Measurements from ENCODE around the gene SCFD2.

The SCFD2 gene

GRCh38 chr4:52869196-52869595 lies 496.7 kb downstream of the SCFD2 start:
- no peak for FAIRE-seq

- FAIRE-seq = no peak
Observed at GRCh38 chr4:52868133-52868532, 497.7 kb downstream of the SCFD2 start.

- FAIRE-seq = no peak
Observed at GRCh38 chr4:52867163-52867562, 498.7 kb downstream of the SCFD2 start.

DNA sequence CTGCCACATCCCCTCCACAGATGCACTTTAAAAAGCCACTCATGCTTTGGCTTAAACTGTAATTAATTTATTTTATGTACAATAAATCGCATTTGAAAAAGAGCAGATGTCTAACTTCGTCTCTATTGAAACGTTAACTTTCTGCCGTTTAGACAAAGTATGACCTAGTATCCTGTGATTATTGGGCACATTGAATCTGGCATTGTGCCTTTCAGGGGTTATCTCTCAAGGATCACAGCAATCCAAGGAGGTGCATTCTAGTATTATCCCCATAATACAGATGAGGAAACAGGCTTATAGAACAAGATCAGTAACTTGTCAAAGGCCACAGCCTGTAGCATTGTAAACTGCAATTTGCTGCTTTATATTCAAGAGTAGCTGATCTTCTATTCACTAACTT lies 499.1 kb downstream of the SCFD2 start:
- FAIRE-seq = no peak

- FAIRE-seq = no peak
Observed at GRCh38 chr4:52865300-52865699, 500.6 kb downstream of the SCFD2 start.

DNA sequence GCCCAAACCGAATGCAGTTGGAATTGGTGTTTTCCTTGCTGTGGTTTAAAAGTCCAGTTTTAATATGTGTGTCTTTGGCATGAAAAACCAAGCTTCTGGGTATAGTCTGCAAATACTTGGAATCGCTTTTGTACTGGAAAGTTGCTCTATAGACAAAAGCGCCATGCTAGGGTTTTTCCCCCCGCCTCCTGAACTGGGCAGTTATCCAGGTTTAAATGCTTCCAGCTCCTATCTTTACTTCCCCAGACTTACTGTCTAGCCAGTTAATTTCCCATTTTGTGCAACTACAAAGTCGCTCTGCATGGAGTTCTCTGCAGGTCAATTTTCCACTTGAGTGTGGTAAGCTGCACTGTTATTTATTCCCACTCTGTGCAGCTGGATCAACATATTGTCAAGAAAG lies 501.1 kb downstream of the SCFD2 start:
- no peak for FAIRE-seq

DNA sequence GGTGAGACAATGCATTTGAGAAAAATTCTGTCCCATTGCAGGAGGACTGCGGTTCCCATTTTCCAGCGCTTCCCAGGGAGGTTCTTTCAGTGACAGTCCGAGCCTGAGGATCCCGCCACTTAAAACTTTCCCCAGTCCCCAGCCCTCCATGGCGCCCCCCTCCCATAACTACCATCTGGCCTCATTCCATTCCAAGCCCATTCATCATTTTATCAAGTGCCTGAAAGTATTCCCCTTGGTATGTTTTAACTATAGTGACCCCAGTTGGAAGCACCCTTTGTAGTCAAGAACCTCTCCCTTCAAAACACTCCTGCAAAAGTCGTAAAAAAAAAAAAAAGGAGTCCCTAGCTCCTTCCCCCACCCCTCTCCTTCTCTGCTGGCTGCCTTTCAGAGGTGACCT lies 502.5 kb downstream of the SCFD2 start:
- FAIRE-seq = no peak

DNA sequence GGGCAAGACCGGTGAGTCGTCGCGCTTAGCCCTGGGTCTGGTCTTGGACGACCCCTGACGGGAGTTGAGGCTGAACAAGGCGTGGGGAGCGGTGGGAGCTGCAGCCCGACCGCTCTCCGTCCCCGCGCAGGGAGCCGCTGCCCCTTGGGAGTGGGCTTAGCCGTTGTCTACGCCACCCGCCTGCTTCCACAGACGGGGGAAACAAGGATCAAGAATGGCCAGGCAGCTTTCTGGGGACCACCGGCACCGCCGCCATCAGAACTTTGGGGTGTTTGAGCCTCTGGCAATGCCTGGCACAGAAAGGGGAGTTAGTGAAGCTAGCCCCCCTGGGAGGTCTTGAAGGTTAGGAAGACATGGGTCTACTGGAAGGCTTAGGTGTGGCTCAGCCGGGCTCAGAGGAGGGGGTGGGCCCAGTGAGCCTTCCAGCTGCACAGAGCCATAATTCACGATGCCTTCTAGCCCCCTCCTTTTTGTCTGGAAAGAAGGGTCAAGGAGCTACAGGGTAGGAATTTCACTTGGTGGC lies 503.2 kb downstream of the SCFD2 start:
- no peak for FAIRE-seq

GRCh38 chr4:52861879-52862616 lies 503.8 kb downstream of the SCFD2 start, which contains the start of gene RASL11B:
Gene RASL11B, plus strand, starts transcription at chr4:52862317. Its CDS starts 191 bp downstream, at chr4:52862508.
- FAIRE-seq = no peak

- no peak for FAIRE-seq
Observed at GRCh38 chr4:52861171-52861823, 504.6 kb downstream of the SCFD2 start.

DNA sequence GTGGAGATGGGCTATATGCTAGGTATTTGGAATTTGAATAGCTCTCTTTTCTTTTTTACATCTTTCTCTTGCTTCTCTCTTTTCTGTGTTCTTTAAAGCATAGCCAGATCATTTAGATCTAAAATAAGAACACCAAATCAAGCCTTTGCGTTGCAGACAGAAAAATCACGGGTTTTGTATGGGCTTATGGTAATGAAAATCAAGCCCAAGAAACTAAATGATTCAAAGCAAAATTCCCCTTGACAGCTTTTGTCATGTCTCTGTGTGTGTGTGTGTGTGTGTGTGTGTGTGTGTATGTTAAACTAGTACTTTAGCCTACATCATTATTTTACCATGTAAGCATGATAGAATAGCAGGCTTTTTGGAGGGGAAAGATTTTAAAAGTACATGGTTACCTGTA lies 505.5 kb downstream of the SCFD2 start:
- FAIRE-seq = no peak

DNA sequence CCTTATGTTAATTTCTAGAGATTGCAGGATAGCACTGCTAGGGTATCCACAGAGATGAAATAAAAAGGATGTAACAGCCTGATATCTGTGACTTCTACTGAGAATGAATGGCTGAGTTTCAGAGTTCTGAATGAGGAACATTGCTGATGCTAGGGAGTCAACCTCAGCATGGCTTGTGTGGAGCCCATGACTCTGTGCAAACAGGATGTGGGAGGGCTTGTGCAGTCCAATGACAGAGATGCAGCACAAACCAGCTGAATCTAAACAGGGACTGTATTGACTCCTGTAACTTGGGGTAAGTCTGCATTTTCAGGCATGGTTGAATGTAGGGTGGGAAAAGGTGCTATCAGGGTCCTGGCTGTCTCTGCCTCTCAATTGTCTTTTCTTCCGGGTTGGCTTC lies 509.1 kb downstream of the SCFD2 start:
- no peak for FAIRE-seq

DNA sequence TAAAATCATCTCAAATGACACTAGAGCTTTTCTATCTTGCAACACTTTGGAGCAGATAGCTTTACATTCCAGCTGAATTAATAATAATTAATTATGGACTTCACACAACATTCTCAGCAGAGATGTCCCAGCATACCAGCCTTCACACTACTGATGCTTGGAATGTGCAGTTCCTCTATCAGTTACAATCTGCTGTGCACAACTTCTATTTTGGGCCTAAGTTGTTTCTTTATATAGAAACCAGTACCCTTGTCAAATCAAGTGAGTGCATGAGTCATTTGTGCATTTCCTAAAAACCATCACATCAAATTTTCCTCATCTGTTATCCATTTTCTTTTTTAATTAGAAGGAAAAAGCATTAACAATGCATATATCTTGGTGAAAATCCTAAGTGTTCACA lies 512.5 kb downstream of the SCFD2 start:
- no peak for FAIRE-seq

DNA sequence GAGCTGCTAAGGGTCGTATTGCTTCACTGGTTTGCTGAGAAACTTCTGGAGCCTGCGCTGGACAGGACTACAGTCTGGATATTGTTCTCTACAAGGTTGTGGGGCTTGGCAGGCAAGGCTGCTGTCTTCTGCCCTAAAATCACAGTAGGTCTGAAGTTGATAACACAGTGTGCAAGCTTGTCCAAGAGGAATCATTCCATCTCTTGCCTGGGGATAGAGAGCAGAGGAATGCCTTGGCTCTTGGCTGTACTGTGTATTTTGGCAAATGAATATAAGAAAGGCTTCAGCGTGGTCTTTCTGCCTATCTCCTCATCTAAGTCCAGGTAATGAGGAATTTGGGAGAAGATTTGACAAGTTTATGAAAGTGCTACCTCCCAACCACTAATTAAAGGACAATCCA lies 513.1 kb downstream of the SCFD2 start:
- FAIRE-seq = no peak

GRCh38 chr4:52852041-52852440 lies 513.8 kb downstream of the SCFD2 start:
- no peak for FAIRE-seq

- no peak for FAIRE-seq
Observed at GRCh38 chr4:52850406-52851124, 515.3 kb downstream of the SCFD2 start.

- FAIRE-seq = no peak
Observed at GRCh38 chr4:52848254-52848653, 517.6 kb downstream of the SCFD2 start.

DNA sequence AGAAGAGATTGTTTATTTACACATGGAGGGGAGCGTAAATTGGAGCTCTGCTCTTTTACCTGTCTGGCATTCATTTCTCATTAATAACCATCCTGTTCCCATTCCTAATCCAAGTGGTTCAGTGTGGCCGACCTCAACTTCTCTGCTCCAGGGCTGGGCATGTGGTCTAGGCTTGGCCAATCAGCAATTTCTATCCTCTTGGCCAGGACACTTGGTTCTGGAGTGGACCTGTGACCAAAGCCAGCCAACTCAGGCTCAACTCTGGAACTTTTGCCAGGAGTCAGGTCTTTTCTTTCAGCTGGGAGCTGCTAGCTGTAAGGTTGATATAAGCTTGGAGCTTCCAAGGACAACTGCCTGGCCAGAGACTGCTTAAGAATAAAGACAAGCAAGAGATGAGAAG lies 519.4 kb downstream of the SCFD2 start:
- FAIRE-seq = no peak

- no peak for FAIRE-seq
Observed at GRCh38 chr4:52844596-52844995, 521.3 kb downstream of the SCFD2 start.

DNA sequence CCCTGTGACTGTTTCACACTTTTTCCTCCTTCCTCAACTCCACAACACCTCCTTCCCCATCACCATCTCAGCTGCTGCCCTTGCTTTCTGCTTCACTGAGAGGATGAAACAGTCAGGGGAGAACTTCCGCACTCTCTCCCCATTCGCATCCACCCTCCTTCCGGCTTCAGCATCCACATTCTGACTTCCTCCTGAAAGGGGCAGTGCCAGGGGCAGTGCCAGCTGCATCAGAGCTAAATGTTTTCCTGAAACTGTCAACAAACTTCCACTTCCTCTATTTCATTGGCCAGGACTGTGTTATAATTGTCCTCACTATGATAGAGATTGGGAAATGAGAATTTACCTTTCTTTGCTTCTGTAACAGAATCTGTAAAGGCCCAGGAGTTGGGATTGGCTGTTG lies 521.9 kb downstream of the SCFD2 start:
- no peak for FAIRE-seq

DNA sequence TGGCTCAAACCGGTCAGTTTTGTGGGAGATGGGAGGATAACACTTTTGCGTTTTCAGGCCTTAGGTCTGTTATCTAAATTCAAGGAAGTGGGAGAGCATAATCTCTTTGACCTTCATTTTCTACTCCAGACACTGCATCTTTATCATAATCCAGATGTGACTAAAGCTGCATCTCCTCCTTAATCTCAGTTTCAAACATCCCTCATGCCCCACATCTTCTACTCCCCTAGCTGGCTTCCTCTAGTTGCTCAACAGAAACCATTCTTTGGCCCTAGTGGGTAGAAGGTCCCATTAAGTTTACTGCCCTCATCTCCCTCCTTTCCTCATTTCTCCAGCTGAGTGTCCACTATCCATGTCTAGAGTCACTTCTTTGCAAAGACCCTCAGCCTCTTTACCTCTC lies 522.5 kb downstream of the SCFD2 start:
- FAIRE-seq = no peak

DNA sequence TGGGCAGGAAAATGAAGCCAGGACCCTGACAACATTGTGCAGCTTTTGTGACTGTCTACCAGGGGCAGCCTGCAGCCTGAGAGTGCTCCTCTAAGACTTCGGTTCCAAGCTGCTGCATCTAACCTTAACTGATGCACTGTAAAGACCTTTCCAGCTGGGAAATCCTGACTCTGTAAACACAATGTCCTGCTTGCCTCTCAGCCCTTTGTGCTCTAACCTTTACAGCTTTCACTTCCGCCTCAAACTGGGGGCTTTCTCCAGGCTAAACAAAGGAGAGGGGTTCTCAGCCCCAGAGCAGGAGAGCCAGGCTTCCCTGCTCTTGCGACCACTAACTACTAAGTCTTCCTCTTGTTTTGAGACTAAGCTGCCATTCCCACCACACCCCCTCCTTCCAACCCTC lies 523.1 kb downstream of the SCFD2 start:
- FAIRE-seq = no peak

GRCh38 chr4:52841682-52842456 lies 524.0 kb downstream of the SCFD2 start:
- no peak for FAIRE-seq

Measured in TTC549 (cell line).